Smooth muscle cell of the brain vasculature (primary cell): ENCODE measurements around the gene RASGRP4.
"Not testable (repeated sequence)": the region's sequence is repeated elsewhere in the genome, so short reads cannot be mapped to it uniquely, and the experiment has no call there.

Source experiments
- DNase-seq: peaks from one replicate; pipeline ENCODE4 v3.0.0-alpha.2; 2012; ENCODE audit warnings: low read depth, low spot score

The RASGRP4 gene

GRCh38 chr19:38445362-38445761, 19.3 kb upstream of the RASGRP4 start:
- DNase-seq = no peak

DNA sequence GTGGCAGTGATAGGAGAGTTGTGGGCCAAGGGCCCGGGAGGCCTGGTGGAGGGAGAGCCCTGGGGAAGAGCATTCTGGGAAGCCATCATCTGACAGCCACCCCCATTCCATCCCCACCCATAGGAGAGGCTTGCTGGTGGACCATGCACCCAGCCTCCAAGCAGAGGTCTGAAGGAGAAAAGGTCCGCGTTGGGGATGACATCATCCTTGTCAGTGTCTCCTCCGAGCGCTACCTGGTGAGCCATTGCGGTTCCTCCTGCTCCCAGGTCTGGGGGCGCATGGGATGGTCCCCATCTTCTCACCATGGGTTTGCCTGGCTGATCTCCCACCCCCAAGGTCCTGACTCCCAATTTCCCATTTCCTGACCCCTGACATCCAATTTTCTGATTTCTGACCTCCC, 18.0 kb upstream of the RASGRP4 start:
- no peak for DNase-seq

GRCh38 chr19:38443458-38443999, 17.5 kb upstream of the RASGRP4 start:
- no peak for DNase-seq

GRCh38 chr19:38442736-38443135, 16.7 kb upstream of the RASGRP4 start:
- DNase-seq = no peak

DNA sequence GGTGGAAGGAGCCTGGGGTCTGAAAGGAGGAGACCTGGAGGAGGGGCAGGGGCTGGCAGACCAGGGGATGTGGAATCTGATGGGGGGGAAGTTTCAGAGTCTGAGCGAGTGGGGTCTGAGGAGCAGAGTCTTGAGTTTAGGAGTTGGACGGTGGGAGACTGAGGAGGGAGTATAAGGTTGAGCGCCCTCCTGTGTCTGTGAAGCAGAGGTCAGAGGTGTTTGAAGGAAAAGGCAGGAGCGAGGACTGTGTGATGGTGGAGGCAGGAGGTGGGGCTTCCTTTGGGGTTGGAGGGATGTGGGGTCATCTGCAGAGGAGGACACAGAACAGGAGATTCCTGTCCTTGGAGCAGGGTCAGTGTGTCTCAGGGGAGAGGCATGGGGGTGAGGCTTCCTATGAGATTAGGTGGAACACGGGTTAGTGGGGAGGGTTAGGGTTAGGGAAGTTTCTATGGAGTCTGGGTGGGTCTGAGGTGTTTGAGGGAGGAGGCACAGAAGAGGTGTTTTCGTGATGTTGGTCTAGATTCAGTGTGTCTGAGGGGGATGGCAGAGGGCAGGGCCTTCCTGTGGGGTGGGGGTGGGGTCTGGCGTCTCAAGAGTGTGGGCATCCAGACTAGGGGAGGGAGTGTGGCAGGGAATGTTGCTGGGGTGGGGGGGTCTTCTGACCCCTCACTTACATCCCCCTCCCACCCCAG, 15.8 kb upstream of the RASGRP4 start:
- DNase-seq = no peak

DNA sequence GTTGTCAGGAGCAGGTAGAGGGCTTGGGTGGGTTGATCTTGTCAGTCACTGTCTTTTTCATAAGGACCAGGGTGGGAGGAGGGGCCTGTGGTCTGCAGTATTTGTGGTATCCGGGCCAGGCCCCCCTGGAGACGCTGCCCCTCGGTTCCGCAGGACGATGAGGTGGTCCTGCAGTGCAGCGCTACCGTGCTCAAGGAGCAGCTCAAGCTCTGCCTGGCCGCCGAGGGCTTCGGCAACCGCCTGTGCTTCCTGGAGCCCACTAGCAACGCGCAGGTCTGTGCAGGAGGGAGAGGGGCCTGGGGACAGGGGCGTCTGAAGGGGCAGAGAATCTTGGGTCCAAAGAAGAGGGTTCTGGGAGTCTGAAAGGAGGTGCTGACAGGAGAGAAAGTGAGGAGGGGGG, 14.6 kb upstream of the RASGRP4 start:
- DNase-seq = no peak

DNA sequence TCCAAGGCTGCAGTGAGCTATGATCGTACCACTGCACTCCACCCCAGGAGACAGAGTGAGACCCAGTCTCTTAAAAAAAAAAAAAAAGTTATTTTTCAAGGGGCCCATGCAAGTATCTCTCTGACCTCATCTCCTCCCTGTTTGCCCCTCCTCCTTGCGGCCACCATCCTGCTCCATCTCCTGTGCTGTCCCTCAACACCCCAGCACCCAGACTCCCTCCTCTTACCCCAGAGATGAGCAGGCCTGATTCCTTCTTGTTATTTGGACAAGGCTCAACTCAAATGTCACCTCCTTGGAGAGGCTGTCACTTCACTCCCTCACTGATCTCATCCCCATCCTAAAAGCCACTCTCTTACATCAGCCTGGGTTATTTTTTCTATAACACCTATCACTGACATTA, 11.9 kb upstream of the RASGRP4 start:
- DNase-seq = no peak

DNA sequence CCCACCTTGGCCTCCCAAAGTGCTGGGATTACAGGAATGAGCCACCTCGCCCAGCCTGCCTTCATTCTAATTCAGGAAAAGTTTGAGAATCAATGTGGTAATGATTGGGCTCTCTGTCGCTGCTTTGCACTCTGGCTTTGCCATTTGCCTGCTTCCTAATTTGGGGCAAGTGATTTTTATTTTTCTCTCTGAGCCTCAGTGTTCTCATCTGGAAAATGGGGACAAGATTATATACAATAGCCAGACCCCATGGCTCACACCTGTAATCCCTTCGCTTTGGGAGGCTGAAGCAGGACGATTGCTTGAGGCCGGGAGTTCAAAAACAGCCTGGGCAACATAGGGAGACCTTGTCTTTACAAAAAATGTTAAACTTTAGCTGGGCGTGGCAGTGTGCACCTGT, 11.3 kb upstream of the RASGRP4 start:
- no peak for DNase-seq

DNA sequence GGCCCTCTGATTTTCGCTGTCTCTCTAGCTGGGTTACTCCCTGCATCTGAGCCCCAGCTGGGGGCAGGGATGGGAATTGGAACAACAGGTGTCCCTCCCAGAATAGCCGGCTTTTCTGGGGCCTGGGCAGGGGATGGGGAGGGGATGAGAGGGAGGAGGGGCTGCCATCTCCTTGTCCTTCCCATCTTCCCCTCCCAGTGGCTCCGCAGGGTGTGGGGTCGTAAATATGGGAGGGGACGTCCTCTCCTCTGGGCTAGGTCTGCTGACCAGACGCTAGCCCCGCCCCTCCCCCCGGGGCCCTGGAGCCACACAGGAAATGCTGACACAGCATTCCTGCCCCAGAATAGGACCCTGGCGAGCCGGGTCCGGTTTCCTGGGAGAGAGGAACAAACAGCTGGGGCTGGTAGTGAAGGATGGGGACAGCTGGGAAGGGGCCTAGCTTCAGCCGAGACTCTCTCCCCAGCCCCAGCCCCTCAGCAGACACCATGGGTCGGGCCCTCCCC, 8.6 kb upstream of the RASGRP4 start:
- DNase-seq = no peak

DNA sequence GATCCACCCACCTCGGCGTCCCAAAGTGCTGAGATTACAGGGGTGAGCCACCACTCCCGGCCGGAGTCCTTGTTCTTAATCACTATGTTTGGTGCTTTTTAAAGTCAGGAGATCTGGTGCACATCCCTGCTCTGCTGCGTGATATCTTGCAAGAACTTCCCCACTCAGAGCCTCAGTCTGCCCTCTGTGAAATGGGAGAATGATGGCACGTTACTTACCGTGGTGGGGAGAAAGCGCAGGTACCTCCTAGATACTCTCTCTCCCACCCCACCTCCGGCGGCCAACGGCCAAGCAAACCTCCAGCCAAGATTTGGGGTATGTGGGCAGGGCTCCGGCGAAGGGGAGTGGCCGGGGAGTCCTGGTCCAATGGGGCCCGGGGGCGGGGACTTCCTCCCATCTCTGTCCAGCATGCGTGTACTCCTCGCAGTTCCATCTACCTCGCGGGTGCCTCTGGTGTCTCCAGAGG, 7.3 kb upstream of the RASGRP4 start, which contains the start of gene RYR1:
Gene RYR1, plus strand, starts transcription at position 424 of the 466 bp plus-strand sequence. CDS start 139 bp downstream, outside the sequence.
- no peak for DNase-seq

GRCh38 chr19:38430931-38431330, 4.9 kb upstream of the RASGRP4 start:
- DNase-seq = no peak

DNA sequence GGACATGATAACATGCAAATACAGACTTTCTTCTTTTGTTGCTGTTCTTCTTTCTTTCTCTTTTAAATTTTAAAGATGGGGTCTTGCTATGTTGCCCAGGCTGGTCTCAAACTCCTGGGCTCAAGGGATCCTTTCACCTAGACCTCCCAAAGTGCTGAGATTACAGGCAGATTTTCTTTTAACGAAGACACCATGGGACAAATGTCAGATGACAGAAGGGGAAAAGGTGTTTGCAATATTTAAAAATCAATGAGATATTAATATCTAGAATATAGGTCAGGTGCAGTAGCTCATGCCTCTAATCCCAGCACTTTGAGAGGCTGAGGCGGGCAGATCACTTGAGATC, 3.8 kb upstream of the RASGRP4 start:
- DNase-seq = no peak

DNA sequence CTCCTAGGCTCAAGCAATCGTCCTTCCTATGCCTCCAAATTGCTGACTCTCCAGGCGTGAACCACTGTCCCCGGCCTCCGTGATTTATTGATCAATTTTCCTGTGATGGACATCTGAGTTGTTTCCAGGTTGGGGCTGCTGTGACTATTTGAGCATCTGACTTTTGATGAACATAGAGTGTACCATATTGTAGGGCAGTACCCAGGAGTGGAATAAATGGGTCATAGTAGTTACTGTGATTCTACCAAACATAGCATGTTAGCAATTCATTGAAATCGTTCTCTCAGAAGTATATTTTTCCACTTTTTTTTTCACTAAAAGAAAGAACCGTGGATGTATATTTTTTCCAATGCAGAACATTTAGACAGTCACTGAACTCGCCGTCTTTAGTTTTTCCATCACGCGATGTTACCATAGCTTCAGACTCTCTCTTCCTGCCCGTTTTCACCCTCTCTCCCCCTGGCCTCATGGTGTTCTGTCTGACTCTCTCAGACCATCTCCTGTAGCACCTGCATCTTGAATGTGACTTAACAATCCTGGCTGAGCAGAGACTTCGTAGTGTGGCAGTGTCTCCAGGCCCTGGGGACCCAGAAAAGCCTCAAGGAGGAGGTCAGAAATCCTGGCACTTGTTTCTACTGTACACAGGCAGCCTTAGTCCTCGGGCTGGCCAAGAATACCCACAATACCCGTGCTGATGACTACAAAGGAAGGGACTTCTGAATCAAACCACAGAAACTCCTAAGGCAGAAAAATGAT, 3.2 kb upstream of the RASGRP4 start:
- no peak for DNase-seq

GRCh38 chr19:38427035-38427677, 1.1 kb upstream of the RASGRP4 start:
- not testable (repeated sequence) for DNase-seq

GRCh38 chr19:38425222-38425809, 703 bp downstream of the RASGRP4 start:
- no peak for DNase-seq

GRCh38 chr19:38424272-38424671, 1.7 kb downstream of the RASGRP4 start:
- no peak for DNase-seq

DNA sequence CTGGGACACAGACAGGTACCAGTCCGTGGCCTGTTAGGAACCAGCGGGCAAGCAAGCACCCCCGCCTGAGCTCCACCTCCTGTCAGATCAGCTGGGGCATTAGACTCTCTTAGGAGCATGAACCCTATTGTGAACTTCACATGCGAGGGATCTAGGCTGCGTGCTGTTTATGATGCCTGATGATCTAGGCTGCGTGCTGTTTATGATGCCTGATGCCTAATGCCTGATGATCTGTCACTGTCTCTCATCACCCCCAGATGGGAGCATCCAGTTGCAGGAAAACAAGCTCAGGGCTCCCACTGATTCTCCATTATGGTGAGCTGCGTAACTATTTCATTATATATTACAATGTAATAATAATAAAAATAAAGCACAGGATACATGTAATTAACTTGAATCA, 3.6 kb downstream of the RASGRP4 start:
- no peak for DNase-seq

DNA sequence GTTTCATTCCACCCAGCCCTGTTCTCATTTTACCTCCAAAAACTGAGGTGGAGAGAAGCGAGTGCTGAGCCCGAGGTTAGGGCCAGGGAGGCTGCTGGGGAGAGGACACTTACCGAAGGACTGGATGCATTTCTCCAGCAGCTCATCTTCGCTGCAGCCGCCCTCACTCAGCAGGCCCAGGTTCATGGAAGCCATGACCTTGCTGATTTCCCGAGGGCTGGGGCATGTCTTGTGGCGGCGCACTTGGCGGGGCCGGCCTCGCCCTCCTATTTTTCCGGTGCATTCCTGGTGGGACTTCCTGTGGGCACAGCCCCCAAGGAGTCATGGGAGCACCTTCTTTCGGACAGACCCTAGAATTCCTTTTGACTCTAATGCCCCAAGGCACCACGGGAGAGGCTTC, 4.2 kb downstream of the RASGRP4 start:
- DNase-seq = no peak

- DNase-seq = no peak
Measured at GRCh38 chr19:38420935-38421334, 5.1 kb downstream of the RASGRP4 start.

- DNase-seq = no peak
Measured at GRCh38 chr19:38417544-38418506, 8.2 kb downstream of the RASGRP4 start.

GRCh38 chr19:38417146-38417543, 8.9 kb downstream of the RASGRP4 start:
- no peak for DNase-seq
